IPS-20b (cell line): ENCODE measurements around the gene PPP2R3A.

Experiments used
- H3K27ac ChIP-seq: one replicate; pipeline ENCODE4 v1.5.1; 2013; ENCODE audit warnings: low read length
- H3K27me3 ChIP-seq: 2 replicates; pipeline ENCODE4 v1.6.1; 2013; ENCODE audit warnings: mild to moderate bottlenecking, low read length, inconsistent platforms; ENCODE audit not compliant: insufficient read depth
- H3K36me3 ChIP-seq: 2 replicates; pipeline ENCODE4 v1.6.1; 2013; ENCODE audit warnings: low read depth, mild to moderate bottlenecking, inconsistent platforms, low read length, moderate library complexity; ENCODE audit not compliant: insufficient read depth
- H3K4me1 ChIP-seq: 2 replicates; pipeline ENCODE4 v1.6.1; 2013; ENCODE audit warnings: mild to moderate bottlenecking, control low read depth, inconsistent platforms, low read length, moderate library complexity; ENCODE audit not compliant: insufficient read depth
- H3K4me3 ChIP-seq: 2 replicates; pipeline ENCODE4 v1.5.1; 2013; ENCODE audit warnings: mild to moderate bottlenecking, low read length, inconsistent platforms
- H3K9ac ChIP-seq: 2 replicates; pipeline ENCODE4 v1.6.1; 2013; ENCODE audit warnings: low read depth, mild to moderate bottlenecking, inconsistent platforms, low read length, moderate library complexity
- H3K9me3 ChIP-seq: 2 replicates; pipeline ENCODE4 v1.6.1; 2013; ENCODE audit warnings: mild to moderate bottlenecking, low read depth, low read length, inconsistent platforms; ENCODE audit not compliant: insufficient read depth

Gene PPP2R3A, protein sequence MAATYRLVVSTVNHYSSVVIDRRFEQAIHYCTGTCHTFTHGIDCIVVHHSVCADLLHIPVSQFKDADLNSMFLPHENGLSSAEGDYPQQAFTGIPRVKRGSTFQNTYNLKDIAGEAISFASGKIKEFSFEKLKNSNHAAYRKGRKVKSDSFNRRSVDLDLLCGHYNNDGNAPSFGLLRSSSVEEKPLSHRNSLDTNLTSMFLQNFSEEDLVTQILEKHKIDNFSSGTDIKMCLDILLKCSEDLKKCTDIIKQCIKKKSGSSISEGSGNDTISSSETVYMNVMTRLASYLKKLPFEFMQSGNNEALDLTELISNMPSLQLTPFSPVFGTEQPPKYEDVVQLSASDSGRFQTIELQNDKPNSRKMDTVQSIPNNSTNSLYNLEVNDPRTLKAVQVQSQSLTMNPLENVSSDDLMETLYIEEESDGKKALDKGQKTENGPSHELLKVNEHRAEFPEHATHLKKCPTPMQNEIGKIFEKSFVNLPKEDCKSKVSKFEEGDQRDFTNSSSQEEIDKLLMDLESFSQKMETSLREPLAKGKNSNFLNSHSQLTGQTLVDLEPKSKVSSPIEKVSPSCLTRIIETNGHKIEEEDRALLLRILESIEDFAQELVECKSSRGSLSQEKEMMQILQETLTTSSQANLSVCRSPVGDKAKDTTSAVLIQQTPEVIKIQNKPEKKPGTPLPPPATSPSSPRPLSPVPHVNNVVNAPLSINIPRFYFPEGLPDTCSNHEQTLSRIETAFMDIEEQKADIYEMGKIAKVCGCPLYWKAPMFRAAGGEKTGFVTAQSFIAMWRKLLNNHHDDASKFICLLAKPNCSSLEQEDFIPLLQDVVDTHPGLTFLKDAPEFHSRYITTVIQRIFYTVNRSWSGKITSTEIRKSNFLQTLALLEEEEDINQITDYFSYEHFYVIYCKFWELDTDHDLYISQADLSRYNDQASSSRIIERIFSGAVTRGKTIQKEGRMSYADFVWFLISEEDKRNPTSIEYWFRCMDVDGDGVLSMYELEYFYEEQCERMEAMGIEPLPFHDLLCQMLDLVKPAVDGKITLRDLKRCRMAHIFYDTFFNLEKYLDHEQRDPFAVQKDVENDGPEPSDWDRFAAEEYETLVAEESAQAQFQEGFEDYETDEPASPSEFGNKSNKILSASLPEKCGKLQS (N-terminal part only)

GRCh38 chr3:135965506-135966270 is at the start of gene PPP2R3A:
TSS of gene PPP2R3A (plus strand) at chr3:135965728. CDS start at chr3:136001499, 35,771 bp downstream.
- H3K27ac ChIP-seq, result peak within 1 kb of the TSS; percentile 22
- peak within 1 kb of the TSS; percentile 95 for H3K9ac ChIP-seq
- H3K9me3 ChIP-seq, result no peaks in the 10 kb centered on the region
- no peaks in the 10 kb centered on the region for H3K36me3 ChIP-seq
- H3K4me3 ChIP-seq, result peak within 1 kb of the TSS; percentile 92
- H3K4me1 ChIP-seq, result peaks cover 25% of the 10 kb centered on the region
- no peaks in the 10 kb centered on the region for H3K27me3 ChIP-seq

GRCh38 chr3:135916310-135916709 is 49.2 kb upstream of the PPP2R3A start:
- Histone ChIP-seq H3K36me3 (no peaks in the 10 kb centered on the region), H3K4me1 (no peaks in the 10 kb centered on the region), H3K27ac (no peak overlapping the region), H3K9me3 (no peaks in the 10 kb centered on the region), H3K9ac (no peak overlapping the region), H3K27me3 (no peaks in the 10 kb centered on the region), H3K4me3 (no peak overlapping the region)

- H3K9ac ChIP-seq, result no peak overlapping the region
- no peak overlapping the region for H3K4me3 ChIP-seq
- H3K36me3 ChIP-seq, result no peaks in the 10 kb centered on the region
- H3K27me3 ChIP-seq, result no peaks in the 10 kb centered on the region
- no peaks in the 10 kb centered on the region for H3K9me3 ChIP-seq
- no peaks in the 10 kb centered on the region for H3K4me1 ChIP-seq
- no peak overlapping the region for H3K27ac ChIP-seq
These were observed 48.5 kb upstream of the PPP2R3A start for GRCh38 chr3:135917076-135917475.

- H3K27me3 ChIP-seq, result no peaks in the 10 kb centered on the region
- H3K36me3 ChIP-seq, result no peaks in the 10 kb centered on the region
These were observed 47.5 kb upstream of the PPP2R3A start for GRCh38 chr3:135917927-135918597.

DNA sequence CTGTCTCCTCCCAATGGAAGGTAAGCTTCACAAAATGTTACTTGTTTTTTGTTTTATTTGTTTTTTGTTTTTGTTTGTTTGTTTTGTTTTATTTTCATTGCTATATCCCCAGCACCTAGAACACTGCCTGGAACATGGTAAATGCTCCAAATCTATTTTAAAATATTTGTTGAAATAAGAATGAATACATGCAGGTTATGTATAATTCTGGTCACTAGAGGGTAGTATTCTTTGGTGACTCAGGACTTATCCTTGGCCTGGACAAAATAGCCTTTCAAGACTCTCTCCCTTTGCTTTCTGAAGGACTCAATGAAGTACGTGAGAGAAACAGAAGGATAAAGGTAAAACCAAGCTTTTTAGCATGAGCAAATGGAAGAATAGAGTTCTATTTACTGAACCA is 46.9 kb upstream of the PPP2R3A start:
- Histone ChIP-seq H3K27ac (no peak overlapping the region), H3K4me1 (no peaks in the 10 kb centered on the region)

More at GRCh38 chr3:135917927-135918597, 47.5 kb upstream of the PPP2R3A start:
- Histone ChIP-seq H3K4me3 (no peak overlapping the region), H3K27ac (no peak overlapping the region), H3K4me1 (no peaks in the 10 kb centered on the region), H3K9me3 (no peaks in the 10 kb centered on the region), H3K9ac (no peak overlapping the region)

GRCh38 chr3:135920275-135920674 is 45.3 kb upstream of the PPP2R3A start:
- Histone ChIP-seq H3K27ac (no peak overlapping the region), H3K36me3 (no peaks in the 10 kb centered on the region), H3K9ac (no peak overlapping the region), H3K27me3 (no peaks in the 10 kb centered on the region), H3K4me3 (no peak overlapping the region), H3K4me1 (no peaks in the 10 kb centered on the region), H3K9me3 (no peaks in the 10 kb centered on the region)

More for the DNA sequence above, 46.9 kb upstream of the PPP2R3A start:
- Histone ChIP-seq H3K9me3 (no peaks in the 10 kb centered on the region), H3K36me3 (no peaks in the 10 kb centered on the region), H3K9ac (no peak overlapping the region), H3K4me3 (no peak overlapping the region), H3K27me3 (no peaks in the 10 kb centered on the region)

DNA sequence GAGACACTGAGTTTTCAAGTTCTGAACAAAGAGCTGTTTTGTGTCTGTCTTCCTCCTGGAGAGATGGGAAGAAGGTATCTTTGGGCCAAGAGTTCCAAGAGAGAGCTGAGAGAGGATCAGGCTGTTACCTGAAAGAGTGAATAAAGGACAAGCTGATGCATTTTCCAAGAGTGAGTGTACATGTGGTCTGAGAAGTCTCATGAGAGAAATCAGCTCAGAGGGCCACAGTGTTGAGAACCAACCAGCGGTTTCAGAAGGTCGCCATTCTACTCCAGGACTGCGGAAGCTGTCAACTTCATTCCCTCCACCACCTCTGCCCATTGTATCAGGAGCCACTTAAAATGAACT is 42.7 kb upstream of the PPP2R3A start:
- Histone ChIP-seq H3K27ac (no peak overlapping the region), H3K9ac (no peak overlapping the region)

DNA sequence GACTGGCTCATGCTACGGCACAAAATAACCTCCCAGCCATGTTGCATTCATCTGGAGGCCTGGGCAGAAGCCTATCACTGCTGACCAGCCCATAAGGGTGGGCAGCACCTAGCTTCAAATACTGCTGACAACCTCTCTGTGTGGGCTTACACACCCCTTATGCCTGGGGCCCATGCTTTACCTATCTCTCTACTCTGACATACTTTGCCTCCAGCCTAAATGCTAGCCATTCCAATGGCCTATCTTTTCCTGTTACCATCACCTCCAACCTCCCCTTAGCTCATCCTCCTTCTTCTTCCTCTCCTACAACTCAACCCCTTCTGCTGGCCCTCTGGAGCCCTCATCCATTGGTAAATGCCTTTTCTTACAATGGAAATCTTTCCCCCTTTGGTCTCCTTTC is 41.0 kb upstream of the PPP2R3A start:
- Histone ChIP-seq H3K27me3 (no peaks in the 10 kb centered on the region), H3K9me3 (no peaks in the 10 kb centered on the region), H3K27ac (no peak overlapping the region), H3K4me3 (no peak overlapping the region), H3K9ac (no peak overlapping the region), H3K4me1 (no peaks in the 10 kb centered on the region), H3K36me3 (no peaks in the 10 kb centered on the region)

More for the DNA sequence above, 42.7 kb upstream of the PPP2R3A start:
- H3K36me3 ChIP-seq, result no peaks in the 10 kb centered on the region
- no peaks in the 10 kb centered on the region for H3K4me1 ChIP-seq
- H3K9me3 ChIP-seq, result no peaks in the 10 kb centered on the region
- no peaks in the 10 kb centered on the region for H3K27me3 ChIP-seq
- no peak overlapping the region for H3K4me3 ChIP-seq

- no peaks in the 10 kb centered on the region for H3K27me3 ChIP-seq
- no peaks in the 10 kb centered on the region for H3K9me3 ChIP-seq
- H3K9ac ChIP-seq, result no peak overlapping the region
- H3K36me3 ChIP-seq, result no peaks in the 10 kb centered on the region
- H3K4me1 ChIP-seq, result no peaks in the 10 kb centered on the region
- H3K27ac ChIP-seq, result no peak overlapping the region
- no peak overlapping the region for H3K4me3 ChIP-seq
These were observed 38.9 kb upstream of the PPP2R3A start for GRCh38 chr3:135926664-135927063.

- H3K4me1 ChIP-seq, result no peaks in the 10 kb centered on the region
- H3K4me3 ChIP-seq, result no peak overlapping the region
- H3K9me3 ChIP-seq, result no peaks in the 10 kb centered on the region
- no peak overlapping the region for H3K9ac ChIP-seq
- no peaks in the 10 kb centered on the region for H3K27me3 ChIP-seq
- H3K36me3 ChIP-seq, result no peaks in the 10 kb centered on the region
- no peak overlapping the region for H3K27ac ChIP-seq
These were observed 38.4 kb upstream of the PPP2R3A start for GRCh38 chr3:135927155-135927554.
